Urothelium cell line (cell line): ENCODE data around the gene CD180.

Source experiments
- DNase-seq: peaks from one replicate; pipeline ENCODE4 v3.0.0; 2011; ENCODE audit warnings: low spot score, mixed read lengths
- FAIRE-seq: peaks from 2 replicates; lab custom pipeline; 2011; peaks lifted over from hg19 to GRCh38; lab: Jason Lieb, UNC

CD180 gene

DNA sequence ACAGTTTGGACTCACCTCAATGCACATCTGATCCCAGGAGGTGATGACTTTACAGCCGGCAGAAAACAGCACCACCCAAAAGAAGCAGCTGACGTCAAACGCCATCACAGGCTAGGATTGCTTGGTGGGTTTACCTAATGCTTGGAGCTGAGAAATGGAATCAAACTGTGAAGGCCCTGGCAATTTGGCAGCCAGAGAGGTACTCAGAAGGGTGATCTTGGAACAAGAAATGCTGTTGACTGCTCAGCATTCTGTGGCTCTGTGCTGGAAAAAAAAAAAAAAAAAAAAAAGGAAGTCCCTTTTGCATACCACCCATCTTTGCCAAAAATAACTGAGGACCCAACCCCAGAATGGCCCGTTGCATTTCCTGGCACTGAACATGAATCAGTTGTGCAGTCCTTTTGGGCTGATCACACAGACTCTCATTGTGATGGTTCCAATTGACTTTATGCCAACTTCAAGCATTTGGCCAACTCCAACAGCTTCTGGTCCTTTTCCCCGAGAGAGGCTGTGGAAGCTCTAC, at the start of gene CD180:
TSS of gene CD180 (minus strand) at position 263 of the 523 bp plus-strand sequence. CDS start at position 105, 158 bp downstream.
- no peak for DNase-seq
- FAIRE-seq = no peak

DNA sequence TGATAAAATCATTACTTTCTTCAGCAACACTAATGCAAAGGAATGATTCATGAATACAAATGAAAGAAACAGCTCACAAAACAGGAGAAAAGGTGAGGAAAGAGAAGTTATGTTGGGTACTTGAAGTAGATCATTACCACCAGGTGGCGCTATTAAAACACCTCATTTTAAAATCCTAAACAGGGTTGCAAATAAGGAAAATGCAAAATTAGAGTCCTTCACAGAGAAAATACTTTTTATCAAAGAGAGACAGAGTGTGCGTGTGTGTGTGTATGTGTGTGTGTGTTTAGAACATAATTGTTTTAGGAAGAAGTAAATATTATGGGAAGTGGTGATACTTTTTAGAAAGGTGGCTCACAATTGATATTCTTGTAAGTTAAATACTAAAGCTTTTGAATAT, 49.5 kb upstream of the CD180 start:
- FAIRE-seq (no peak), DNase-seq (peak; percentile 32)

GRCh38 chr5:67245259-67245846, 48.8 kb upstream of the CD180 start:
- no peak for DNase-seq
- no peak for FAIRE-seq

GRCh38 chr5:67244345-67244793, 47.8 kb upstream of the CD180 start:
- FAIRE-seq (peak; percentile 65), DNase-seq (no peak)

- DNase-seq (no peak), FAIRE-seq (no peak)
Measured at GRCh38 chr5:67243944-67244343, 47.3 kb upstream of the CD180 start.

DNA sequence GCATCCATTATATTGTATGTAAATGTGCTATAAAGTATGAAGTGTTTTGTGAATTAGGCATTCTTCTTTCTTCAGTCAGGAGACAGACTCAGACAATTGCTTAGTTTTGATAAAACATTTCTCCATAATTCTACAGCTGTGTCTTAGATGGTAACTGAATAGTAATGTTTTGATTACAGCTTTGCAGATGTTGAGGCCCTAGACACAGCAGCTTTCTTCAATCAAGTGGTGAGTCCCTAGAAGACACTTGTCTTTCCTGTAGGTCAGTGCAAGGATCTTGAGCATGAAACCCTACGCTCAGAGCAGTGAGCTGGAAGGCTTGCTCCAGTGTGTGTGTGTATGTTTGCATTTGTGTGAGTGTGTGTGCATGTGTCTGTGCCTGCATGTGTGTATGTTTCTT, 46.8 kb upstream of the CD180 start:
- FAIRE-seq (no peak), DNase-seq (no peak)

DNA sequence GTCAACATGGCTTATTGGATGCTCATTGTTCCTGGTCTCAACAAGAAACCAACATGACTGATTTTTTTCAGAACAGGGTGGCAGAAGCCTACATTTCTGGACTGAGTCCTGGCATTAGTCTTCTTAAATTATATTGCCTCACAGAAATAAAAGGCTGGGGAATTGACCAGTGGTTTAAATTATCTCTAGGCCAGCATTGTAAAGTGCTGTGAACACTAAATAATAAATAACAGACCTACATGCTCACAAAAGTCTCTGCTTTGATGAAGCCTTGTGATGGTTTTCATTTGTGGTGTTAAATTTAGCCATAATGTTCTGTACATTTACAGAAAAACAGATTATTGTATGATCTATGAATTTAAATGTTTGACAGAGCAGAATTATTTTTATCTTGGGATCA, 44.7 kb upstream of the CD180 start:
- no peak for FAIRE-seq
- DNase-seq = no peak

DNA sequence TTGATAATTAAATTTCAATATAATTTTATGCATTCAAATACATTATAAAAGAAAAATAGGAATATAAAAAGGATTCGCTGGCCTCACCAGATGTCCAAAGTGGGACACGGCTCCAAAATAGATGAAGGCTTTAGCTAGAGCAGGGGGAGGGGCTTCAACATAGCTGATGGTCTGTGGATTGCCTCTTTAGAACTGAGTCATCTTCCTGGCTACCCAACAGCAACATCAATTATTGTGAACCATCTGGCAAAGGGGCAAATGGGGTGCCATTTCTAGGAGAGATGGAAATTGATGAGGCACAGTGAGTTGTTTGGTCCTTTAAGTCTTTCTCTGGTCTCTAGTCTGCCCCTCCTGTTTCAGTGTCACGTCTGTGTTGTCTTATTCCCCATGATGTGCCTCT, 44.2 kb upstream of the CD180 start:
- FAIRE-seq = no peak
- no peak for DNase-seq

- FAIRE-seq (no peak), DNase-seq (no peak)
Measured at GRCh38 chr5:67240065-67240464, 43.5 kb upstream of the CD180 start.

- no peak for FAIRE-seq
- DNase-seq = peak; percentile 69
Measured at GRCh38 chr5:67238191-67238590, 41.6 kb upstream of the CD180 start.

GRCh38 chr5:67235399-67236110, 39.0 kb upstream of the CD180 start:
- peak; percentile 27 for FAIRE-seq

DNA sequence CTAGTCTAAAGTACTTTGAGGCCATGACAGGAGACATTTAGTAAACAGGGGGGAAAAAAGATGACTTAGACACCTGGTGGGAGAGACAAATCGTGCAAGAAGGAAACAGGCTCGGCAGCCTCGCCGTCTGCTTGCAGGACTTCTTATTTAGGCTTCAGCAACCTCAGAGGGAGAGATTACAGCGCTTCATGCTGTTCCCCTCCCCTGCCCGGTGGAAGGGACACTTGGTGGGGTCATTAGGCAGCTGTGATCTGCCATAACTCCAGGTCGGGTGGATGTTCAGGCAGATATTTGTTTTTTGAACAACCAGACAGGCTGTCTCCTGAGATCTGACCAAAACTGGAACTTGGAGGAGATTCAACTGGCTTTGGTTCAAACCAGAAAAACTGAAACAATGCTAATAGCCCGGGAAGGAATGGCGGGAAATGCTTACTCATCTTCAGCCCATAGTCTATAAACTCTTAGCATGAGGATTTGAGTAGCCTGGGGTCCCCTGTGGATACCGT, 38.1 kb upstream of the CD180 start:
- FAIRE-seq = no peak

More at GRCh38 chr5:67235399-67236110, 39.0 kb upstream of the CD180 start:
- DNase-seq = no peak

DNA sequence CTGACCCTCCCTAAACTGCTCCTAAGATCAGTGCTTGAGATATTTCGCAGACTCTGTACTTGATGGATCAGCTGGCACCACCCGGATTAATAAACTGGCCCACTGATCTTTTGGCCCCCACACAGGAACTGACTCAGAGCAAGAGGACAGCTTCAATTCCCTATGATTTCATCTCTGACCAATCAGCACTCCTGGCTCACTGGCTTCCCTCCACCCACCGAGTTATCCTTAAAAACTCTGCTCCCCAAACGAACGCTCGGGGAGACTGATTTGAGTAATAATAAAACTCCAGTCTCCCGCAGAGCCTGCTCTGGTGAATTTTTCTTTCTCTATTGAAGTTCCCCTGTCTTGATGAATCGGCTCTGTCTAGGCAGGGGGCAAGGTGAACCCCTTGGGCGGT, 36.5 kb upstream of the CD180 start:
- FAIRE-seq (no peak), DNase-seq (peak; percentile 18)

More for the DNA sequence above, 38.1 kb upstream of the CD180 start:
- peak; percentile 62 for DNase-seq

- DNase-seq (no peak), FAIRE-seq (no peak)
Measured at GRCh38 chr5:67223211-67223610, 26.6 kb upstream of the CD180 start.

- no peak for DNase-seq
- no peak for FAIRE-seq
Measured at GRCh38 chr5:67222243-67223025, 25.8 kb upstream of the CD180 start.

DNA sequence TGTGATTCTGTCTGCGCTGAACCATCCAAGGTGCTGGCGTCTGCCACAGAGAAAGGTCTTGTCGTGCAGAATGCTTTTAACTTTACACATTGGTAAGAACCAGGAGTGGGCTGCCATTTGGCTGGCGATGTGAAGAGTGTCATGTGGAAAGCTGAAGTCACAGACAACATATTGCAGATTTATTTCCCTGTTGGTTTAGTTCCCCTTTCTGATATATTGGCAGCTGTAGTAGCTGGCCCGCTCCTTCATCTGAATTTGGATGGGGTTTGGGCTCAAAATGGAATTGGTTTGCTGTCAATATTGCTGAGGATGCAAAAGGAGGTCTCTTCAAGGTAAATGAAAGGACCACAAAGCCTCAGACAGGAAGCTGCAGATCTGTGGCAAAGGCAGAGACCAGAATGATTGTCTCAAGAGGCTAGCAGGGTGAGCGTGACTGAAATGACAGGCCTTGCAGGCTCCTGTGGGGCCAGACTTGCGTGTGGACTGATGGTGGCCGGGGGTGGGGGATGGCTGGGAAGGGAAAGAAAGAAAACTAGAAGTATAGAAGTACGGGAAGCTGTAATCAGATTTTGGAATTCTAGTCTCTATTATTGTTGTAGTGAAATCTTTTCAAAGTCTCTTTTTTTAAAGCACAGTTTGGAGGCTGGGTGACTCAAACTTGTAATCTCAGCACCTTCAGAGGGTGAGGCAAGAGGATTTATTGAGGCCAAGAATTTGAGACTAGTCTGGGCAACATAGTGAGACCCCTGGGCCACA, 25.1 kb upstream of the CD180 start:
- DNase-seq = no peak

GRCh38 chr5:67216564-67216963, 20.0 kb upstream of the CD180 start:
- DNase-seq (no peak), FAIRE-seq (no peak)

More for the DNA sequence above, 25.1 kb upstream of the CD180 start:
- no peak for FAIRE-seq

- DNase-seq (no peak), FAIRE-seq (no peak)
Measured at GRCh38 chr5:67215519-67216471, 19.2 kb upstream of the CD180 start.

DNA sequence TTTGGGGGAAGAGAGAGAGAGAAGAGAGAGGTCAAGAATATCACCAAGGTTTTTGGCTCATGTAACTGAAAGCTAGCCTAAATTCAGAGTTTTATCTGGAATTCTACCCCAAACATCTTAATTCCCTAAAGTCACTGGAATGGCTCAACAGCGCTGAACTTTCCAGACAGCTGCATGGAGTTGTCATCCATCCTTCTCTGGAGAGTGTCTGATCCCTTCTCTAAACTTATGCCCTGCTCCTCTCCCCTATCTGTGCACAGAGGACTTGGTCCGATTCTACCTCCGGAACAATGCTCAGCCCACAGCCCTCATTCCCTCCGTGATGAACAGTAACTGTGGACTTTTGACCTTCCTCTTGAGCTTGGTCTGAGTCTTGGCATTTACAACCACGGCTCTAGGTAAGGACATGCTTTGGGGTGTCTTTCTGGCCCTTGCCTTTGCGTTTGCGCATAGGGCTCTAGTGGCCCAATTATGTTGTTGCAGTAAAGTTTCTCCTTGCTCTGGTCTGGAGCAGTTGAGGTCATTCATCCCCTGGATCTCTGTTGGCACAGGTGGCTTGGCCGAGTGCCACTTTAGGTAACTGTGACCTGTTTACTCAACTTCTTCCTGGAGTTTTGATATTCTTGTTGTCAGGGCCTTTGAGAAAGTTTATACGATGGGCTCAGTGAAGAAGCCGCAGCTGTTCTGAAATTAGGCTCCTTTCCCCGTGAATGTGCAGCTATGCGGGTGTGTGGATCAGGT, 18.3 kb upstream of the CD180 start:
- no peak for DNase-seq
- FAIRE-seq = no peak
